Osteoblast (primary cell): ENCODE results near the gene MR1. TPM values are rescaled to one million over a fixed set of nuclear protein-coding genes. Genes with fewer than 3 reads are reported as not detected.
"Not testable (repeated sequence)": the region's sequence is repeated elsewhere in the genome, so short reads cannot be mapped to it uniquely, and the experiment has no call there.

ENCODE experiments used
- DNase-seq: peaks from one replicate; pipeline ENCODE4 v3.0.0; 2011; ENCODE audit warnings: low spot score, mixed read lengths; ENCODE audit not compliant: insufficient read length; ENCODE audit errors: missing footprints
- H2AFZ ChIP-seq: 2 replicates; pipeline ENCODE4 v1.6.0; 2011; ENCODE audit warnings: mild to moderate bottlenecking, low read length
- H3K27ac ChIP-seq: 2 replicates; pipeline ENCODE4 v1.5.1; 2011; ENCODE audit warnings: mild to moderate bottlenecking, low read depth, low read length, moderate library complexity
- H3K27me3 ChIP-seq: 2 replicates; pipeline ENCODE4 v1.6.0; 2012; ENCODE audit warnings: mild to moderate bottlenecking, control low read depth, inconsistent platforms, low read length, moderate library complexity; ENCODE audit not compliant: insufficient read depth
- H3K36me3 ChIP-seq: 2 replicates; pipeline ENCODE4 v1.5.1; 2011; ENCODE audit warnings: mild to moderate bottlenecking, low read length, control low read depth, moderate library complexity; ENCODE audit not compliant: insufficient read depth
- H3K4me1 ChIP-seq: 2 replicates; pipeline ENCODE4 v1.5.1; 2011; ENCODE audit warnings: mild to moderate bottlenecking, low read length, control low read depth, moderate library complexity; ENCODE audit not compliant: insufficient read depth
- H3K4me2 ChIP-seq: 2 replicates; pipeline ENCODE4 v1.6.0; 2011; ENCODE audit warnings: mild to moderate bottlenecking, low read length; ENCODE audit not compliant: insufficient read depth
- H3K4me3 ChIP-seq: fragments of 200-600 bp; sonication (generic); 3 replicates; pipeline ENCODE4 v1.5.1; 2012; ENCODE audit warnings: mild to moderate bottlenecking, low read length, inconsistent platforms; ENCODE audit not compliant: insufficient read depth
- H3K79me2 ChIP-seq: 2 replicates; pipeline ENCODE4 v1.6.0; 2012; ENCODE audit warnings: mild to moderate bottlenecking, low read length, control low read depth, inconsistent platforms; ENCODE audit not compliant: insufficient read depth
- H3K9me3 ChIP-seq: 2 replicates; pipeline ENCODE4 v1.5.1; 2011; ENCODE audit warnings: low read depth, low read length, control low read depth
- H4K20me1 ChIP-seq: 2 replicates; pipeline ENCODE4 v1.6.0; 2012; ENCODE audit warnings: mild to moderate bottlenecking, low read length, control low read depth; ENCODE audit not compliant: insufficient read depth
- total RNA-seq: library from RNA; depleted of rRNA; stranded (reverse); fragments of >200 nt; gene quantifications from 2 replicates; pipeline ENCODE4 v1.2.3, GENCODE V29; 2012
- TF ChIP-seq, protein P1 (sequence below): IDR thresholded peaks from 2 replicates; pipeline ENCODE4 v1.5.1; 2011; ENCODE audit warnings: mild to moderate bottlenecking, low read depth, low read length, moderate library complexity; ENCODE audit errors: extremely low read depth

The MR1 gene
- total RNA-seq, 1 donor: 29.3 TPM

DNA sequence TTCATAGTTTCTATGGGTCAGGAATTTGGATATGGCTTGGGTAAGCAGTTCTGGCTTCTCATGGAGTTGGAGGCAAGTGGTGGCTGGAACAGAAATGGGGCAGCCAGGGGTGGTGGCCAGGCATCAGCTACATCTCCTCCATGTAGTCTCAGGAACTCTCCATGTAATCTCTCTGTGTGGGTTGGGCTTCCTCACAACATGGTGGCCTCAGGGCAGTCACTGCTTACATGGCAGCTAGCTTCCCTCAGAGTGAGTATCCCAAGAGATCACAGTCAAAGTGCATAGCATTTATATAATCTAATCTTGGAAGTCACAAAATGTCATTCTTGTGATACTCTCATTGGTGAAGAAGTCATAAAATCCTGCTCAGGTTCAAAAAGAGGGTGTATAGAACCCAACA is 25.7 kb downstream of the MR1 start:
- no peaks in the 10 kb centered on the region for H3K79me2 ChIP-seq
- H2AFZ ChIP-seq: no peak overlapping the region
- no peak overlapping the region for H3K27ac ChIP-seq
- TF ChIP-seq, protein P1, sequence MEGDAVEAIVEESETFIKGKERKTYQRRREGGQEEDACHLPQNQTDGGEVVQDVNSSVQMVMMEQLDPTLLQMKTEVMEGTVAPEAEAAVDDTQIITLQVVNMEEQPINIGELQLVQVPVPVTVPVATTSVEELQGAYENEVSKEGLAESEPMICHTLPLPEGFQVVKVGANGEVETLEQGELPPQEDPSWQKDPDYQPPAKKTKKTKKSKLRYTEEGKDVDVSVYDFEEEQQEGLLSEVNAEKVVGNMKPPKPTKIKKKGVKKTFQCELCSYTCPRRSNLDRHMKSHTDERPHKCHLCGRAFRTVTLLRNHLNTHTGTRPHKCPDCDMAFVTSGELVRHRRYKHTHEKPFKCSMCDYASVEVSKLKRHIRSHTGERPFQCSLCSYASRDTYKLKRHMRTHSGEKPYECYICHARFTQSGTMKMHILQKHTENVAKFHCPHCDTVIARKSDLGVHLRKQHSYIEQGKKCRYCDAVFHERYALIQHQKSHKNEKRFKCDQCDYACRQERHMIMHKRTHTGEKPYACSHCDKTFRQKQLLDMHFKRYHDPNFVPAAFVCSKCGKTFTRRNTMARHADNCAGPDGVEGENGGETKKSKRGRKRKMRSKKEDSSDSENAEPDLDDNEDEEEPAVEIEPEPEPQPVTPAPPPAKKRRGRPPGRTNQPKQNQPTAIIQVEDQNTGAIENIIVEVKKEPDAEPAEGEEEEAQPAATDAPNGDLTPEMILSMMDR: no peak
- H3K27me3 ChIP-seq: no peaks in the 10 kb centered on the region
- H4K20me1 ChIP-seq: no peaks in the 10 kb centered on the region
- no peaks in the 10 kb centered on the region for H3K36me3 ChIP-seq
- H3K4me3 ChIP-seq: no peak overlapping the region
- H3K4me1 ChIP-seq: peaks cover 7% of the 10 kb centered on the region
- DNase-seq: no peak
- no peaks in the 10 kb centered on the region for H3K9me3 ChIP-seq
- H3K4me2 ChIP-seq: no peak overlapping the region

DNA sequence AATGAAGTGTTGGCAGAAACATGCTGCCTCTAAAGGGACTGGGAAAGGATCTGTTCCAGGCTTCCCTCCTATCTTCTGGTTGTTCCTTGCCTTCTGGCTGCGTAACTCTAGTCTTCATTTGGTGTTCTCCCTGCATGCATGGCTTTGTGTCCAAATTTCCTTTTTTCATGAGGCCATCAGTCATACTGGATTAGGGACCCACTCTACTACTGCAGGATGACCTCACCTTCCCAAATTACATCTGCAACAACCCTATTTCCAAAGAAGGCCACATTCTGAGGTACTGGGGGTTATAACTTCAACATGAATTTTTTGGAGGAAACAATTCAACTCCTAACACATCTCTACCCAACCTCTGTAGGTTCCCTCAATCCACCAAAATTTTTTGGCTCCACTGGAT is 26.3 kb downstream of the MR1 start:
- H2AFZ ChIP-seq: no peak overlapping the region
- TF ChIP-seq, protein P1: no peak
- no peak overlapping the region for H3K27ac ChIP-seq
- H4K20me1 ChIP-seq: no peaks in the 10 kb centered on the region
- DNase-seq: no peak
- no peaks in the 10 kb centered on the region for H3K27me3 ChIP-seq
- H3K9me3 ChIP-seq: no peaks in the 10 kb centered on the region
- no peak overlapping the region for H3K4me3 ChIP-seq
- H3K79me2 ChIP-seq: no peaks in the 10 kb centered on the region
- no peaks in the 10 kb centered on the region for H3K36me3 ChIP-seq
- peaks cover 7% of the 10 kb centered on the region for H3K4me1 ChIP-seq
- H3K4me2 ChIP-seq: no peak overlapping the region

DNA sequence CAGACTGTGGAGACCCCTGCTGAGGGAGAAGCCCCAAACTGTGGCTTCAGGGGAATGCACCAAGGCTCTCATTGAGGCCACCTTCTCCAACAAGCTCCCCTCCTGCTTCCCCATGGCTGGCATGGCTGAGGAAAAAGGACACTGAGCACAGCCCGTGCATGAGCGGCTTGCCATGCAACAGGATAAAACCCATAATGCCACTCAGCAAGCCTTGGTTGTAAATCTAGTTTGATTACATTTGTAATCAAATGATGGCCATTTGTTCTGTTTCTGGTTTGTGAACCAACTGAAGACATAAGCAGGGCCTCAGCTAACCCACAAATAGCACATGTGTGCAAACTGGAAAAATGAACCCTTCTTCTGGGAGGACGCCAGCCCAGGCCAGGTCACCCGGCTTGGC is 27.2 kb downstream of the MR1 start:
- not testable (repeated sequence) for H3K36me3 ChIP-seq, H3K79me2 ChIP-seq, H3K4me3 ChIP-seq, H3K27me3 ChIP-seq, H2AFZ ChIP-seq, H3K4me1 ChIP-seq, H3K27ac ChIP-seq, H3K4me2 ChIP-seq, H4K20me1 ChIP-seq, H3K9me3 ChIP-seq
- DNase-seq: peak; percentile 72

DNA sequence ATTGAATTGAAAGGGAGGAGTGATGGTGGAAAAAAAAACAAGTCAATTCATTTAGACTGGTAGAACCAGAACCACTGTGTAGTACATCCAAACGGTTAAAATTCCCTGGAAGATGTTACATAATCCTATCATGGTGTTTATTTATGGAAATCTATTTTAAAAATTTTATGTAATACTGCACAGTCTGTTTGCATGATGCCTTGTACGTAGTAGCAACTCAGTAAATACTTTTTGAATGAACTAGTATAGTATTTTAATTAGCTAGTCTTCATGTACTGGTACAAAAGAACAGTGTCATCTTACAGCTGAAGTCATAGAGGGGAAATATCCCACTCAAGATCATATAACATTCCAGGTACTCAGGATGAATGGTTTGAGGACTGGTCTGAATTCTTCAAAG is 27.7 kb downstream of the MR1 start:
- H3K4me3 ChIP-seq: no peak overlapping the region
- no peak overlapping the region for H3K27ac ChIP-seq
- H3K79me2 ChIP-seq: no peaks in the 10 kb centered on the region
- no peaks in the 10 kb centered on the region for H3K36me3 ChIP-seq
- H3K4me1 ChIP-seq: peaks cover 7% of the 10 kb centered on the region
- no peak overlapping the region for H2AFZ ChIP-seq
- H3K9me3 ChIP-seq: no peaks in the 10 kb centered on the region
- no peak for DNase-seq
- H3K27me3 ChIP-seq: no peaks in the 10 kb centered on the region
- no peak overlapping the region for H3K4me2 ChIP-seq
- TF ChIP-seq, protein P1: no peak
- H4K20me1 ChIP-seq: no peaks in the 10 kb centered on the region
